GM10266 (cell line): ENCODE data around the gene CCR4.

Experiments used
- DNase-seq: peaks from one replicate; pipeline ENCODE4 v3.0.0; 2012; ENCODE audit errors: extremely low spot score
- CTCF ChIP-seq: IDR thresholded peaks from 2 replicates; pipeline ENCODE4 v1.5.1; 2012; ENCODE audit warnings: mild to moderate bottlenecking, low read depth; ENCODE audit not compliant: control insufficient read depth, insufficient read depth; ENCODE audit errors: missing control alignments

CCR4 gene

GRCh38 chr3:32991781-32992180 is 40.3 kb downstream of the CCR4 start:
- no peak for TF ChIP-seq CTCF
- no peak for DNase-seq

GRCh38 chr3:32992310-32992686 is 40.9 kb downstream of the CCR4 start:
- DNase-seq = no peak
- TF ChIP-seq CTCF = no peak

GRCh38 chr3:32994045-32994444 is 42.6 kb downstream of the CCR4 start:
- DNase-seq = no peak

GRCh38 chr3:32995098-32995497 is 43.7 kb downstream of the CCR4 start:
- no peak for DNase-seq
- TF ChIP-seq CTCF = no peak

More at GRCh38 chr3:32994045-32994444, 42.6 kb downstream of the CCR4 start:
- no peak for TF ChIP-seq CTCF

DNA sequence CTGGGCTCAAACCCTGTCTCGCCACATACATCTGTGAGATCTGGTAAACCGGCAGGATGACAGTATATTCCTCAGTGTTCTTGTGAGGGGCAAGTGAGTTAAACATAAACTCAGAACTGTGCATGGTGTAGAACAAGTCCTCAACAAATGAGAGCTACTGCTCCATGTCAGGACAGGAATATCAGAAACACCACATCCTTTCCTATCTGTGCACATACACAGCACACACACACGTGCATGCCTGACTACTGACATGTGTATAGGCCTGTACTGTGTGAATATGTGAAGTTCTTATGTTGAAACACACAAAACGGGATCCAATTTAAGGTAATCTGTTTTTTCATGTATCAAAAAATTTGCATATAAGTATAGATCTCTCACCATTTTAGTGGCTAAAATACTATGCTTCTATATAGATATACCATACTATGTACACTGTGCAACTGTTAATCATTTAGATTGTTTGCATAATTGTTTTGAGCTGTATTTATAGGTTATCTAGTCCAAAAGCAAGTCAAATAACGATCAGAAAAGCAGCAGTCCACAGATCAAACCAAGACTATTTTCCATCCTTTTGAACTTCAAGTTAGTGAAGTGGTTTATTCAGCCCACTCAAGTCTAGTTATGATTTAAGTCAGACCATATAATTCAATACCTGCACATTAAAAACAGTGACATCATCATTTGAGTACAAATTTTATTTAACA is 44.8 kb downstream of the CCR4 start:
- no peak for TF ChIP-seq CTCF
- DNase-seq = no peak

DNA sequence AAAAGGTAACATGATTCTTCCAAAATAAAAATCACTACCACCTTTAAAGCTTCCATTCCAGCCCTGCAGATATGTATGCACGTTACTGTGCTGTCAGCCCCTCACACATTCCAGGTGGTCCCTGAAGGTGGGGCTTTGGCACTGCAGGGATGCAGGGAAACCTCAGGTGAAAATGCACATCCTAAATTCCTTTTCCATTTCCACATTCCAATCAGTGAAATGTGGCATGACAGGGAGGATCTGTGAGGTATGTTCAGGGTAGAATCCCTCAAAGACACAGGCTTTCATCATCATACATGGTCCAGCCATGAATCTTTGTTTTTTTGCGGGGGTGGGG is 45.3 kb downstream of the CCR4 start:
- no peak for DNase-seq
- no peak for TF ChIP-seq CTCF

DNA sequence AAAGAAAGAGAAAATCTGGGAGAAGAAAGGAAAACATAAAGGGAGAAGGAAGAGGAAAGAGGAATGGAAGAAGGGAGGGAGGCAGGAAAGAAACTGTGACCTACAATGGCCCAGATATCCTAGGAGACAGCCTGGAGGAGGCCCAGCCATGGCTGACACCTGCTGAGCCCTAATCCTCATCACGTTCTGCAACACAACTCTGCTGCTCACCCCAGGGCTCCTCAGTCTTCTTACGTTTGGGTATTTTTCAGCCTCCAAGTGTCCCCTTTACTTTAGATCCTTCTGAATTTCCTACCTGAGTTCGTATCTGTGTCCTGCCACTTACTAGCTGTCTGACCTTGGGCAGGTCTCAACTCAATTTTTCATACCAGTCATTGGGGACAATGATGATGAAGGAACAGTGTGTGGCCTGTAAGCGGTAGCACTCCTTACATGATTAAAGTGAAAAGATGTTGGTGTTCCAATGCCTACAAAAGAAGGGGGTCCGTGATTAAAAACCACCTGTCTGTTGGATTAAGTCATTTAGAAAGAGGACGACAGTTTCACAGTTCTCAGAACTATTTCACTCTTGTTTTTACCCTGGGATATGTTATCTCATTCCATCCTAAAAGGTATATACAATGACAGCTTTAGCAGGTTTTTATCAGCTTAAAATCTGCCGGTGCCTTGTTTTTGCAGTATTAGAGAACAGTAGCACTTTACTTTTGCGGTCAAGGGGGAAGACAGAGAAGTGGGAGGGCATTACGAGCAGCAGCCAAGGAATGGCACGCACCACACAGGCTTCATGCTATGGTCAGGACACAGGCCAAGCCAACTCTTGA is 47.4 kb downstream of the CCR4 start:
- DNase-seq = no peak
- no peak for TF ChIP-seq CTCF
